Ovary (tissue), 9 donors: ENCODE data around the gene DOCK4. TPM values are rescaled to one million over a fixed set of nuclear protein-coding genes. Genes with fewer than 3 reads are reported as not detected.

Experiments
- DNase-seq, 5 donors: peaks; one replicate each; pipeline ENCODE4 v3.0.0-alpha.2; 2019 to 2020
- H3K27ac ChIP-seq, 2 donors: fragments of 200-600 bp; one replicate each; pipeline versions ENCODE4 v1.5.1 to v1.8.0; 2019 to 2022
- H3K27me3 ChIP-seq: fragments of 200-600 bp; one replicate; pipeline ENCODE4 v1.8.0; 2022
- H3K36me3 ChIP-seq: fragments of 200-600 bp; sonication (generic); one replicate; pipeline ENCODE4 v1.5.1; 2019
- H3K4me1 ChIP-seq: one replicate; pipeline ENCODE4 v1.8.1; 2013; ENCODE audit warnings: mild to moderate bottlenecking, moderate library complexity; ENCODE audit not compliant: insufficient read depth
- H3K4me3 ChIP-seq: fragments of 200-600 bp; sonication (generic); one replicate; pipeline ENCODE4 v1.5.1; 2017
- H3K9me3 ChIP-seq, 2 donors: fragments of 200-600 bp in 1 of 2; sonication (generic) in 1 of 2; one replicate each; pipeline versions ENCODE4 v1.5.1 to v1.8.1; 2013 to 2019; ENCODE audit warnings: mild to moderate bottlenecking in 1 of 2, moderate library complexity in 1 of 2
- EP300 ChIP-seq: sonication (generic); formaldehyde crosslinking; IDR thresholded peaks from one replicate; pipeline ENCODE4 v1.6.1; 2017; ENCODE audit warnings: antibody characterized with exemption
- POLR2A ChIP-seq: fragments of 450-650 bp; IDR thresholded peaks from one replicate; pipeline ENCODE4 v1.6.1; 2017; ENCODE audit warnings: antibody characterized with exemption, mild to moderate bottlenecking, moderate library complexity
- WGBS, 3 donors: extraction: QIAGEN DNeasy Blood & Tissue Kit in 1 of 3; methylation state at CpG; one replicate each; pipeline versions ENCODE4 v1.1.5 to v1.1.7; 2013 to 2017; 5-methylcytosine and 5-hydroxymethylcytosine counted together
- intact Hi-C, 4 donors: fragments of 100-400 bp; cut with DNase I; formaldehyde crosslinking; loops; one replicate each; pipeline versions ENCODE4 v1.11.0 to v1.15.1; 2022 to 2023
- polyA plus RNA-seq, 2 donors: library from polyadenylated mRNA; stranded (reverse); fragments of 200-250 nt in 1 of 2; fragments of 350-450 nt in 1 of 2; fragmentation: Illumina TruSeq in 1 of 2; extraction: RNeasy Lipid Tissue Mini Kit (QIAGEN cat#74804) in 1 of 2; gene quantifications; one replicate each; pipeline ENCODE4 v1.2.3, GENCODE V29; 2013 to 2014
- total RNA-seq, 7 donors: library from RNA; depleted of rRNA in 2 of 7; stranded (reverse); fragments of >200 nt in 2 of 7; fragmentation: NEBNext Ultra II Directional in 3 of 7; extraction: Animal tissue kit (Norgen Biotek cat#: 25700) in 3 of 7; gene quantifications; one replicate each; pipeline versions ENCODE4 v1.1.0 to v1.2.4, GENCODE V29; 2016 to 2023
- TF ChIP-seq, protein P1 (sequence below), 3 donors: fragments of 450-650 bp in 2 of 3; fragments of 200-600 bp in 1 of 3; IDR thresholded peaks; one replicate each; pipeline versions ENCODE4 v1.5.1 to v1.8.0; 2016 to 2022; ENCODE audit warnings: antibody characterized with exemption in 3 of 3, mild to moderate bottlenecking in 1 of 3
- donor health status: DM: no; HTN: no; CAD: no; lungs with moderate emphysema.
- donor health status: DM: no; HTN: no; CAD: no.
- donor health status: Bipolar disorder and iron deficiency.
- donor health status: DM: yes; HTN: yes; CAD: no.
- donor health status: DM: no; HTN: no; CAD: no.
- donor health status: DM: yes; HTN: yes; CAD: no.

DOCK4 gene
- total and polyA plus RNA-seq, 9 donors: 9.5 to 39.7 (median 27.3) TPM

GRCh38 chr7:112074464-112074863 is 131.7 kb downstream of the DOCK4 start:
- no peak overlapping the region for H3K27ac ChIP-seq
- DNase-seq: no peak
- intact Hi-C loops: no loop called here
- H3K9me3 ChIP-seq: no peaks in the 10 kb centered on the region
- H3K4me3 ChIP-seq: no peak overlapping the region
- peaks cover 7% of the 10 kb centered on the region for H3K4me1 ChIP-seq
- no peaks in the 10 kb centered on the region for H3K27me3 ChIP-seq
- H3K36me3 ChIP-seq: no peaks in the 10 kb centered on the region
- TF ChIP-seq EP300 (no peak), POLR2A (no peak)
- TF ChIP-seq, protein P1, sequence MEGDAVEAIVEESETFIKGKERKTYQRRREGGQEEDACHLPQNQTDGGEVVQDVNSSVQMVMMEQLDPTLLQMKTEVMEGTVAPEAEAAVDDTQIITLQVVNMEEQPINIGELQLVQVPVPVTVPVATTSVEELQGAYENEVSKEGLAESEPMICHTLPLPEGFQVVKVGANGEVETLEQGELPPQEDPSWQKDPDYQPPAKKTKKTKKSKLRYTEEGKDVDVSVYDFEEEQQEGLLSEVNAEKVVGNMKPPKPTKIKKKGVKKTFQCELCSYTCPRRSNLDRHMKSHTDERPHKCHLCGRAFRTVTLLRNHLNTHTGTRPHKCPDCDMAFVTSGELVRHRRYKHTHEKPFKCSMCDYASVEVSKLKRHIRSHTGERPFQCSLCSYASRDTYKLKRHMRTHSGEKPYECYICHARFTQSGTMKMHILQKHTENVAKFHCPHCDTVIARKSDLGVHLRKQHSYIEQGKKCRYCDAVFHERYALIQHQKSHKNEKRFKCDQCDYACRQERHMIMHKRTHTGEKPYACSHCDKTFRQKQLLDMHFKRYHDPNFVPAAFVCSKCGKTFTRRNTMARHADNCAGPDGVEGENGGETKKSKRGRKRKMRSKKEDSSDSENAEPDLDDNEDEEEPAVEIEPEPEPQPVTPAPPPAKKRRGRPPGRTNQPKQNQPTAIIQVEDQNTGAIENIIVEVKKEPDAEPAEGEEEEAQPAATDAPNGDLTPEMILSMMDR (IDR thresholded peaks at IDR 0.05): no peak

GRCh38 chr7:112073530-112073929 is 132.7 kb downstream of the DOCK4 start:
- intact Hi-C loops: no loop called here
- Histone ChIP-seq H3K9me3 (no peaks in the 10 kb centered on the region), H3K36me3 (no peaks in the 10 kb centered on the region), H3K4me3 (no peak overlapping the region), H3K27ac (no peak overlapping the region), H3K4me1 (peaks cover 11% of the 10 kb centered on the region), H3K27me3 (no peaks in the 10 kb centered on the region)
- no peak for TF ChIP-seq EP300
- TF ChIP-seq, protein P1 (IDR thresholded peaks at IDR 0.05): no peak
- TF ChIP-seq POLR2A: no peak
- no peak for DNase-seq

DNA sequence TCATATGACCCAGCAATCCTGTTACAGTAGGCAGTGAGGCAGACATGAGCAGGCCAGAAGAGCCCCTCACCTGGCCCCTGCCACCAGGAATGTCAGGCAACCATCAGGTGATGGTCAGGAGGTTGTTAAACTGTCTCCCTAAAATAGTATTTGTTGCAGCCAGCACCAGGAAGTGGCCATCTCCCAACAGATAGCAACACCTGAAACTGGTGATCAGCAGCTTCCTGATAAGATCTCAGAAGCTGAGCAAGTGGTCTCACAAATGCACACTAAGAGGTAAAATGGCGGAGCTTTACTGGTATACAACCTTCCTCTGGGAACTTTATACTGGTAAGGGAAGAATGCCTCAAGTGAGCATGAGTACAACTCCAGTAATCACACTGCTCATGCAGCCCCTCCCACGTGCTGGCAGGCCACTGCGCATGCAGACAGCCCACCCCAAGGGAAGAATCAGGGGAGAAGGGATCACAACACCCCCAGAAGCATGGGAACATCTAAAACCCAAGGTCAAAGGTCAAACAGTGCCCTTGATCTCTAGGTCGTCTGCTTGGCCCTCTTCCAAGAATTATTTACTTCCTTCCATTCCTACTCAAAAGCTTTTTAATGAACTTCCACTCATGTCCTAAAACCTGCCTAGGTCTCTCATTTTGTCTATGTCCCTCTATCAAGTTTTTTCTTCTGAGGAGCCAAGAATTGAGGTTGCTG is 133.5 kb downstream of the DOCK4 start:
- no peaks in the 10 kb centered on the region for H3K27me3 ChIP-seq
- H3K4me3 ChIP-seq: no peak overlapping the region
- peaks cover 14% of the 10 kb centered on the region for H3K4me1 ChIP-seq
- no peak overlapping the region for H3K27ac ChIP-seq
- peak in 1 of 5 donors; percentile 31 for DNase-seq
- no peaks in the 10 kb centered on the region for H3K36me3 ChIP-seq
- WGBS, 3 donors: 64 to 70% (median 66%) methylated on average over 4 of the region's 4 CpGs
- intact Hi-C loops: no loop called here
- no peak for TF ChIP-seq EP300
- no peak for TF ChIP-seq POLR2A
- TF ChIP-seq, protein P1 (IDR thresholded peaks at IDR 0.05): no peak
- H3K9me3 ChIP-seq: no peaks in the 10 kb centered on the region

DNA sequence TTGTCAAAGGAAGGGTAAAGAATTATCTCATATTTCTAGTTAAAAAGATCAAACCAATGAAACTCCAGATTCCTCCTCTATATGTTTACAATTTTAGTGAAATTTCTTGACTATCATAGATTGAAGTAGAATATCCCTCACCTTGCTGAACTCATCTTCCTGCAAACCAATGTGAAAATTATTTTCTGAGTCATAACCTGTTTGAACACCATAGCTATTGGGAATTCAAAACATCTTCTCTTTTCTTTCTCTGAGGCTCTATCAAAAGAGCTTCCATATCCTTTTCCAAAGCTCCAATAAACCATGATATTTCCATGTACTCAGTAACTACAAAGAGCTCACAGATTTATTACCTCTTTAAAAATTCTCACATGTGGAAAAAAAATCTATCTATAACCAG is 134.3 kb downstream of the DOCK4 start:
- intact Hi-C loops: no loop called here
- Histone ChIP-seq H3K36me3 (no peaks in the 10 kb centered on the region), H3K27ac (no peak overlapping the region), H3K27me3 (no peaks in the 10 kb centered on the region), H3K4me3 (no peak overlapping the region), H3K4me1 (peaks cover 18% of the 10 kb centered on the region), H3K9me3 (no peaks in the 10 kb centered on the region)
- TF ChIP-seq POLR2A (no peak), EP300 (no peak)
- TF ChIP-seq, protein P1 (IDR thresholded peaks at IDR 0.05): no peak
- no peak for DNase-seq
